ENCODE measurements around the gene MT1HL1.
"Not testable (repeated sequence)": the region's sequence is repeated elsewhere in the genome, so short reads cannot be mapped to it uniquely, and the experiment has no call there.

MT1HL1 gene

DNA sequence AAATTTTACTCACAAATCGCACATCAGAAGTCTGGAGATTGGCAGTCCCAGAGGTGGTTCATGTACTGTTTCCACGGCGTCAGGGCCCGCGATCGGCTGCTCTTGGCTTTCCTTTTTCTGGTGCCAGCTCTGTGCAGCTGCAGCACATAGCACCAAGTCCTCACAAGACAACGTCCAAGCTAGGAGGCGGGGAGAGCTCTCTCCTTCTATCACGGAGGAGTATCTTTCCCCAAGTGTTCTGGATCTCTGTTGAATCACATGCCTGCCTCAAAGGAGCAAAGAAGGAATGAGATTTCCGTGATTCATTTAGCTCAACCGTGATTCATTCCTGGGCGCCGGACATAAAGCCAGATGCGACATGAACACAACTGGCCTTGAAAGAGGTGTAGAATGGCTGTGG, 25.5 kb downstream of the MT1HL1 start:
- no peak overlapping the region for H2AFZ ChIP-seq (ENCODE audit: low read length, unreplicated experiment)
- no peaks in the 10 kb centered on the region for H3K36me3 ChIP-seq (ENCODE audit: insufficient read depth, low read length)
- H3K27me3 ChIP-seq (ENCODE audit: insufficient read depth, low read length): no peaks in the 10 kb centered on the region
- H3K4me1 ChIP-seq (ENCODE audit: control insufficient read depth, insufficient read depth, low read length, unreplicated experiment): no peaks in the 10 kb centered on the region
- no peak overlapping the region for H3K27ac ChIP-seq (ENCODE audit: low read depth, low read length)
- no peak overlapping the region for H3K4me3 ChIP-seq (ENCODE audit: low read depth, low read length)
- H3K79me2 ChIP-seq (ENCODE audit: control insufficient read depth, insufficient read depth, low read length, unreplicated experiment): no peaks in the 10 kb centered on the region

DNA sequence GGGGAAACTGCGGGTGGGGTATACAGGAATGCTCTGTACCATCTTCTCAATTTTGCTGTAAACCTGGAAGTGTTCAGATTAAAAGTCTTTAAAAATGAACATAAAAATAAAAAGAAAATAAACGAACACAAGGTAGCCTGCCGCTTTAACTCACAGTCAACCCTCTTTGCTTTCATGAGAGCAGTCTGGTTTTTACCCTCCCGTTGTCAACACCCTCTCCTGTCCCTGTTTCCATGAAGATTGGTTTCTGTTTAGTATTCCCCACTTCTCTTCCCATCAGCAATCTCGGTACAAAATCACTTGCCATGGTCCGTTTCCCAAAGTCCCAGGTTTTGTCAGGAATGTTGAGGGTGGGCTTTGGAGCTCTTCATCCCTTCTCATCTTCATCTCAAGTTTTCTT, 28.8 kb downstream of the MT1HL1 start:
- no peaks in the 10 kb centered on the region for H3K36me3 ChIP-seq (ENCODE audit: insufficient read depth, low read length)
- H2AFZ ChIP-seq (ENCODE audit: low read length, unreplicated experiment): no peak overlapping the region
- H3K4me1 ChIP-seq (ENCODE audit: control insufficient read depth, insufficient read depth, low read length, unreplicated experiment): no peaks in the 10 kb centered on the region
- H3K4me3 ChIP-seq (ENCODE audit: low read depth, low read length): no peak overlapping the region
- H3K79me2 ChIP-seq (ENCODE audit: control insufficient read depth, insufficient read depth, low read length, unreplicated experiment): no peaks in the 10 kb centered on the region
- H3K27me3 ChIP-seq (ENCODE audit: insufficient read depth, low read length): no peaks in the 10 kb centered on the region
- H3K27ac ChIP-seq (ENCODE audit: low read depth, low read length): no peak overlapping the region

DNA sequence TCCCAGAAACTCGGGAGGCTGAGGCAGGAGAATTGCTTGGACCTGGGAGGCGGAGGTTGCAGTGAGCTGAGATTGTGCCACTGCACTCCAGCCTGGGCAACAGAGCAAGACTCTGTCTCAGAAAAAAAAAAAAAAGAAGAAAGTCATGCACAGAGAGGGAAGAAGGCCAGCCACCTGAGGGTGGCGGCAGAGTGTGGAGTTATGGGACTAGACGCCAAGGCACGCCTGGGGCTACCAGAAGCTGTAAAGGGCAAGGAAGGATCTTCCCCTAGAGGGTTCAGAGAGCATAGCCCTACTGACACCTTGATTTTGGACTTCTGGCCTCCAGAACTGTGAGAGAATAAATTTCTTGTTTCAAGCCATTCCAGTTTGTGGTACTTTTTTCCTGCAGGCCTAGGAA, 30.2 kb downstream of the MT1HL1 start:
- not testable (repeated sequence) for H3K4me1 ChIP-seq (ENCODE audit: control insufficient read depth, insufficient read depth, low read length, unreplicated experiment); H3K4me3 ChIP-seq (ENCODE audit: low read depth, low read length); H2AFZ ChIP-seq (ENCODE audit: low read length, unreplicated experiment); H3K79me2 ChIP-seq (ENCODE audit: control insufficient read depth, insufficient read depth, low read length, unreplicated experiment); H3K36me3 ChIP-seq (ENCODE audit: insufficient read depth, low read length); H3K27me3 ChIP-seq (ENCODE audit: insufficient read depth, low read length); H3K27ac ChIP-seq (ENCODE audit: low read depth, low read length)

DNA sequence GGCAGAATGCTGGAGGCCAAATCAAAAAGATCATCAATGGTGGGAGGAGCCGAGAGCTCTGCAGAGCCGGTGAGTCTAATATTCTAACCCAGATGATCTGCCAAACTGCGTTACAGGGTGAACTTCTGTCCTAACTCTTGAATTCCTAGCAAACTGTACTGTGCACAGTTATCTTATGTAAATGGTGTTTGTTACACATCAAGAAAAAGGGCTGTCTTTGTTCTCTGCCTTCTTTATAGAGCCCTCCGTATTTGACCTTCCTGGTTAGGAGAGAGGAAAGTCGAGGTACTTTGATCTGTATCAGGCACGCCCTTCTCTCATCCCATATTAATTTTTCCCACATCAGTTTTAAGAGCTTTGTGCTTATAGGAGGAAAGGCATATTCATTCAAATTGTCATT, 37.6 kb downstream of the MT1HL1 start:
- no peaks in the 10 kb centered on the region for H3K36me3 ChIP-seq (ENCODE audit: insufficient read depth, low read length)
- no peak overlapping the region for H2AFZ ChIP-seq (ENCODE audit: low read length, unreplicated experiment)
- no peaks in the 10 kb centered on the region for H3K27me3 ChIP-seq (ENCODE audit: insufficient read depth, low read length)
- H3K4me3 ChIP-seq (ENCODE audit: low read depth, low read length): no peak overlapping the region
- no peak overlapping the region for H3K27ac ChIP-seq (ENCODE audit: low read depth, low read length)
- no peaks in the 10 kb centered on the region for H3K79me2 ChIP-seq (ENCODE audit: control insufficient read depth, insufficient read depth, low read length, unreplicated experiment)
- no peaks in the 10 kb centered on the region for H3K4me1 ChIP-seq (ENCODE audit: control insufficient read depth, insufficient read depth, low read length, unreplicated experiment)

DNA sequence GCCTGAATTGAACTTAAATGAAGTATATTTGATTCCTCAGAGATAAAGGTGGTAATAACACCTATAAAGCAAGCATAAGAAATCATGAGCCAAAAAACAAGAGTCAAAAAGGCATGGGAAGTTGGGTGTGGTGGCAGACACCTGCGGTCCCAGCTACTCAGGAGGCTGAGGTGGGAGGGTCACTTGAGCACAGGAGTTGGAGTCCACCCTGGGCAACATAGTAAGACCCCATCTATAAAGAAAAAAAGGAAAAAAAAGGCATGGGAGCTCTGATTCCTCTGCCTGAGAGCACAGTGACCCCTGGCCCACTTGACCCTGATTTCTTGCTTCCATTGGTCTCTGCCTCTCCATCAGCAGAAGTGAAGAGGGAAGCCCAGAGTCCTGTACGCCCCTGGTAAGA, 40.3 kb downstream of the MT1HL1 start:
- Histone ChIP-seq H3K36me3 (ENCODE audit: insufficient read depth, low read length) (no peaks in the 10 kb centered on the region), H3K27me3 (ENCODE audit: insufficient read depth, low read length) (no peaks in the 10 kb centered on the region)

DNA sequence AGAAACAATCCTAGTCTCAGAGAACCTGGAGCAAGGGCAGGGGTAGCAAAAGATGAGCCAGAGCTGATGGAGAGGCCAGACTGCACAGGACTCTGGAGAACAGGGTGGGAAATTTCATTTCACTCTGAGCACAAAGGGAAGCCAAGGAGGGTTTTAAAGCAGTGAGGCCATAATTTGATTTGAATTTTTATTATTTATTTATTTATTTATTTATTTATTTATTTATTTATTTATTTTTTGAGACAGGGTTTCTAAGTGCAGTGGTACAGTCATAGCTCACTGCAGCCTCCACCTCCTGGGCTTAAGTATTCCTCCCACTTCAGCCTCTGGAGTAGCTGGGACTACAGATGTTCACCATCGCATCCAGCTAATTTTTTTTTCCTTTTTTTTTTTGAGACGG, 45.1 kb downstream of the MT1HL1 start:
- H3K79me2 ChIP-seq (ENCODE audit: control insufficient read depth, insufficient read depth, low read length, unreplicated experiment): no peaks in the 10 kb centered on the region
- H3K4me3 ChIP-seq (ENCODE audit: low read depth, low read length): no peak overlapping the region
- H2AFZ ChIP-seq (ENCODE audit: low read length, unreplicated experiment): no peak overlapping the region
- H3K4me1 ChIP-seq (ENCODE audit: control insufficient read depth, insufficient read depth, low read length, unreplicated experiment): no peaks in the 10 kb centered on the region
- no peak overlapping the region for H3K27ac ChIP-seq (ENCODE audit: low read depth, low read length)
- H3K36me3 ChIP-seq (ENCODE audit: insufficient read depth, low read length): no peaks in the 10 kb centered on the region
- H3K27me3 ChIP-seq (ENCODE audit: insufficient read depth, low read length): no peaks in the 10 kb centered on the region

More for the DNA sequence above, 40.3 kb downstream of the MT1HL1 start:
- no peak overlapping the region for H2AFZ ChIP-seq (ENCODE audit: low read length, unreplicated experiment)
- H3K4me1 ChIP-seq (ENCODE audit: control insufficient read depth, insufficient read depth, low read length, unreplicated experiment): no peaks in the 10 kb centered on the region
- H3K79me2 ChIP-seq (ENCODE audit: control insufficient read depth, insufficient read depth, low read length, unreplicated experiment): no peaks in the 10 kb centered on the region
- H3K27ac ChIP-seq (ENCODE audit: low read depth, low read length): no peak overlapping the region
- H3K4me3 ChIP-seq (ENCODE audit: low read depth, low read length): no peak overlapping the region

DNA sequence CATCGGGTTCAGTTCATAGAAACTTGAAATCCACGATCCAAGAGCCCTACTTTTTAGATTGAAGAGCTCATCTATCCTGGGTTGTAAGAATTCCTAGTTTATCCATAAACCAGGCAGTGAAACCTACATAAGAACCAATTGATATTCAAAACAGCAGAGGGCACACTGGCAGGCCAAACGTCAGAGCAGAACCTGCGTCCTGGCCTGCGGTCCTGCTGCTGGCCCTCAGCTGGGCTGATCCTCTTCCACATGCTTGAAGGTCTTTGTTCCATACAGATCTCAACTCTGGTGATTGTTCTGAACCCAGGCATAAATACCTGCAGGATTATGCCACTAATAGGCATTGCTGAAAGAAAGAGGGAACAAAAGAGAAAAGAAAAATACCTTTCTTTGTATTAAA, 47.0 kb downstream of the MT1HL1 start:
- H3K4me1 ChIP-seq (ENCODE audit: control insufficient read depth, insufficient read depth, low read length, unreplicated experiment): no peaks in the 10 kb centered on the region
- no peak overlapping the region for H3K27ac ChIP-seq (ENCODE audit: low read depth, low read length)
- H3K27me3 ChIP-seq (ENCODE audit: insufficient read depth, low read length): no peaks in the 10 kb centered on the region
- H3K4me3 ChIP-seq (ENCODE audit: low read depth, low read length): no peak overlapping the region
- no peak overlapping the region for H2AFZ ChIP-seq (ENCODE audit: low read length, unreplicated experiment)
- no peaks in the 10 kb centered on the region for H3K36me3 ChIP-seq (ENCODE audit: insufficient read depth, low read length)
- no peaks in the 10 kb centered on the region for H3K79me2 ChIP-seq (ENCODE audit: control insufficient read depth, insufficient read depth, low read length, unreplicated experiment)

Data from ACC112 (cell line).